ENCODE measurements around the gene TUBA4A. TPM values are rescaled to one million over a fixed set of nuclear protein-coding genes. Genes with fewer than 3 reads are reported as not detected.
A peak's percentile ranks its signal among the peaks of the same experiment; 100 is the strongest.

TUBA4A gene
- total RNA-seq, 1 experiment from 2014 or later: 14.9 TPM

GRCh38 chr2:219247678-219248642 is 5.8 kb downstream of the TUBA4A start:
- H3K36me3 Mint-ChIP-seq (ENCODE audit: insufficient read depth, unreplicated experiment): peaks cover 18% of the 10 kb centered on the region
- peak overlapping the region; percentile 55 for H3K27ac Mint-ChIP-seq (ENCODE audit: unreplicated experiment)
- POLR2A ChIA-PET: interaction anchor here (0.6 to 1.5 kb wide), 4 partner anchors 23 to 140 kb away, joined by 3 to 7 read pairs (median 4); partner anchors contain the start of genes CNPPD1, DNAJB2 and DNPEP
- no peaks in the 10 kb centered on the region for H3K9me3 Mint-ChIP-seq (ENCODE audit: unreplicated experiment)
- H3K4me1 Mint-ChIP-seq (ENCODE audit: low read depth, unreplicated experiment): peaks cover 30% of the 10 kb centered on the region
- H3K27me3 ChIP-seq (replicated peaks; ENCODE audit: control insufficient read depth, insufficient read depth, low read length): no peaks in the 10 kb centered on the region
- CTCF ChIA-PET: interaction anchor here (1.6 to 2.6 kb wide), 3 partner anchors 30 to 47 kb away, joined by 6 to 25 read pairs (median 25); partner anchors contain the start of gene DNAJB2
- no peaks in the 10 kb centered on the region for H3K27me3 Mint-ChIP-seq (ENCODE audit: insufficient read depth, unreplicated experiment)
- H3K36me3 ChIP-seq (ENCODE audit: control insufficient read depth, insufficient read depth, low read length): no peaks in the 10 kb centered on the region; the same call in 1 of the 2 replicates
- BruUV-seq (replicated peaks): no TSS peak
- no peaks in the 10 kb centered on the region for H3K9me3 ChIP-seq
- peak overlapping the region; percentile 20 for H3K4me3 Mint-ChIP-seq (ENCODE audit: unreplicated experiment)
- intact Hi-C loops (cut with micrococcal nuclease; ENCODE audit: unreplicated experiment): loop anchor here (2.0 kb wide), 1 partner anchor 47 kb away; no protein-coding TSS in a partner anchor
- DNase-seq: peak in 1 of 2 experiments; percentile 31
- no peak for TF ChIP-seq CTCF (IDR thresholded peaks at IDR 0.05; ENCODE audit: insufficient read depth in 1 of 2, low read depth in 1 of 2, low read length in 1 of 2, severe bottlenecking in 1 of 2, unreplicated experiment in 1 of 2)
- no peak overlapping the region for H3K4me3 ChIP-seq (ENCODE audit: low read depth, low read length)
- peaks cover 36% of the 10 kb centered on the region for H3K4me1 ChIP-seq

- Histone ChIP-seq H3K4me1 (peaks cover 33% of the 10 kb centered on the region), H3K27me3 (replicated peaks; ENCODE audit: control insufficient read depth, insufficient read depth, low read length) (no peaks in the 10 kb centered on the region), H3K36me3 (ENCODE audit: control insufficient read depth, insufficient read depth, low read length) (no peaks in the 10 kb centered on the region; the same call in 1 of the 2 replicates), H3K9me3 (no peaks in the 10 kb centered on the region), H3K4me3 (ENCODE audit: low read depth, low read length) (no peak overlapping the region)
- Mint-ChIP-seq H3K36me3 (ENCODE audit: insufficient read depth, unreplicated experiment) (peaks cover 18% of the 10 kb centered on the region), H3K27ac (ENCODE audit: unreplicated experiment) (no peak overlapping the region), H3K4me1 (ENCODE audit: low read depth, unreplicated experiment) (peaks cover 30% of the 10 kb centered on the region), H3K9me3 (ENCODE audit: unreplicated experiment) (no peaks in the 10 kb centered on the region), H3K27me3 (ENCODE audit: insufficient read depth, unreplicated experiment) (no peaks in the 10 kb centered on the region), H3K4me3 (ENCODE audit: unreplicated experiment) (peak overlapping the region; percentile 82)
- TF ChIP-seq CTCF (IDR thresholded peaks at IDR 0.05; ENCODE audit: insufficient read depth in 1 of 2, low read depth in 1 of 2, low read length in 1 of 2, severe bottlenecking in 1 of 2, unreplicated experiment in 1 of 2): no peak
- intact Hi-C loops (cut with micrococcal nuclease; ENCODE audit: unreplicated experiment): no loop called here
- POLR2A ChIA-PET: interaction anchor here (2.2 kb wide), 1 partner anchor 40 kb away, joined by 14 read pairs; the partner anchor contains the start of gene ZFAND2B
- CTCF ChIA-PET: no interaction called here
- DNase-seq: no peak
- BruUV-seq (replicated peaks): no TSS peak
Observed at GRCh38 chr2:219246559-219246958, 7.2 kb downstream of the TUBA4A start.

- Histone ChIP-seq H3K9me3 (no peaks in the 10 kb centered on the region), H3K36me3 (ENCODE audit: control insufficient read depth, insufficient read depth, low read length) (no peaks in the 10 kb centered on the region; the same call in 1 of the 2 replicates), H3K4me1 (peaks cover 33% of the 10 kb centered on the region), H3K4me3 (ENCODE audit: low read depth, low read length) (peak overlapping the region; percentile 73), H3K27me3 (replicated peaks; ENCODE audit: control insufficient read depth, insufficient read depth, low read length) (no peaks in the 10 kb centered on the region)
- DNase-seq: no peak
- intact Hi-C loops (cut with micrococcal nuclease; ENCODE audit: unreplicated experiment): loop anchor here (1.0 kb wide), 1 partner anchor 86 kb away; the partner anchor contains the start of gene NHEJ1
- Mint-ChIP-seq H3K27ac (ENCODE audit: unreplicated experiment) (peak overlapping the region; percentile 90), H3K36me3 (ENCODE audit: insufficient read depth, unreplicated experiment) (peaks cover 18% of the 10 kb centered on the region), H3K4me1 (ENCODE audit: low read depth, unreplicated experiment) (peaks cover 28% of the 10 kb centered on the region), H3K9me3 (ENCODE audit: unreplicated experiment) (no peaks in the 10 kb centered on the region), H3K4me3 (ENCODE audit: unreplicated experiment) (peak overlapping the region; percentile 82), H3K27me3 (ENCODE audit: insufficient read depth, unreplicated experiment) (no peaks in the 10 kb centered on the region)
- POLR2A ChIA-PET: interaction anchor here (0.8 to 2.2 kb wide), 2 partner anchors 32 to 39 kb away, joined by 6 to 14 read pairs; partner anchors contain the start of gene ZFAND2B
- no TSS peak for BruUV-seq (replicated peaks)
- CTCF ChIA-PET: interaction anchor here (1.3 to 2.3 kb wide), 2 partner anchors 39 to 48 kb away, joined by 4 to 10 read pairs; partner anchors contain the start of gene ZFAND2B
- TF ChIP-seq CTCF (IDR thresholded peaks at IDR 0.05; ENCODE audit: insufficient read depth in 1 of 2, low read depth in 1 of 2, low read length in 1 of 2, severe bottlenecking in 1 of 2, unreplicated experiment in 1 of 2): no peak
Observed at GRCh38 chr2:219245899-219246230, 7.9 kb downstream of the TUBA4A start.
